Right lobe of liver (tissue), 4 donors: ENCODE results near the gene RNGTT.

Source experiments
- POLR2A ChIP-seq: fragments of 450-650 bp; IDR thresholded peaks from one replicate; pipeline ENCODE4 v1.6.1; 2017; ENCODE audit warnings: antibody characterized with exemption, mild to moderate bottlenecking
- TF ChIP-seq, protein P1 (sequence below), 4 donors: fragments of 200-600 bp in 3 of 4; fragments of 450-650 bp in 1 of 4; IDR thresholded peaks; one replicate each; pipeline versions ENCODE4 v1.5.1 to v1.8.0; 2016 to 2022; ENCODE audit warnings: antibody characterized with exemption in 4 of 4, mild to moderate bottlenecking in 2 of 4
- donor health status: DM: no; HTN: no; CAD: no.
- donor health status: DM: no; HTN: no; CAD: no.
- donor health status: DM: no; HTN: yes; CAD: no.

DNA sequence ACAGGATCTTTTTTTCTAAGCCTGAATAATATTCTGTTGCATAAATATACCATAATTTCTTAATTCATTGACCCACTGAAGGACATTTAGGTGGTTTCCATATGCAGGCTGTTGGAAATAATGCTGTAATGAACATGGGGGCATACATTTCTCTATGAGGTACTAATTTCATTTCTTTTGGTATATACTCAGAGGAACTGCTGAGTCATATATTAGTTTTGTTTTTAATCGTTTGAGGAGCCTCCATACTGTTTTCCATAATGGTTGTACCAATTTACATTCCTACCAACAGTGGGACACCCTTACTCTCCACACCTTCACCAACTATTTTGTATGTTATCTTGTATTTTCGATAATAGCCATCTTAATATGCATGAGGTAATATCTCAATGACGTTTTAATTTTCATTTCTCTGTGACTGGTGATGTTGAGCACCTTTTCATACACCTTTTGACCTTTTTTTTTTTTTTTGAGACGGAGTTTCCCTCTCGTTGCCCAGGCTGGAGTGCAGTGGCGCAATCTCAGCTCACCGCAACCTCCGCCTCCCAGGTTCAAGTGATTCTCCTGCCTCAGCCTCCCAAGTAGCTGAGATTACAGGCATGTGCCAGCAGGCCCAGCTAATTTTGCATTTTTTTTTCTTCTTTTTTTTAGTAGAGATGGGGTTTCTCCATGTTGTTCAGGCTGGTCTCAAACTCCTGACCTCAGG is 187.4 kb downstream of the RNGTT start:
- TF ChIP-seq, protein P1, sequence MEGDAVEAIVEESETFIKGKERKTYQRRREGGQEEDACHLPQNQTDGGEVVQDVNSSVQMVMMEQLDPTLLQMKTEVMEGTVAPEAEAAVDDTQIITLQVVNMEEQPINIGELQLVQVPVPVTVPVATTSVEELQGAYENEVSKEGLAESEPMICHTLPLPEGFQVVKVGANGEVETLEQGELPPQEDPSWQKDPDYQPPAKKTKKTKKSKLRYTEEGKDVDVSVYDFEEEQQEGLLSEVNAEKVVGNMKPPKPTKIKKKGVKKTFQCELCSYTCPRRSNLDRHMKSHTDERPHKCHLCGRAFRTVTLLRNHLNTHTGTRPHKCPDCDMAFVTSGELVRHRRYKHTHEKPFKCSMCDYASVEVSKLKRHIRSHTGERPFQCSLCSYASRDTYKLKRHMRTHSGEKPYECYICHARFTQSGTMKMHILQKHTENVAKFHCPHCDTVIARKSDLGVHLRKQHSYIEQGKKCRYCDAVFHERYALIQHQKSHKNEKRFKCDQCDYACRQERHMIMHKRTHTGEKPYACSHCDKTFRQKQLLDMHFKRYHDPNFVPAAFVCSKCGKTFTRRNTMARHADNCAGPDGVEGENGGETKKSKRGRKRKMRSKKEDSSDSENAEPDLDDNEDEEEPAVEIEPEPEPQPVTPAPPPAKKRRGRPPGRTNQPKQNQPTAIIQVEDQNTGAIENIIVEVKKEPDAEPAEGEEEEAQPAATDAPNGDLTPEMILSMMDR (IDR thresholded peaks at IDR 0.05) = no peak
- no peak for TF ChIP-seq POLR2A
